COLO829 (cell line): Measurements from ENCODE around the gene LGSN.
"Not testable (repeated sequence)": the region's sequence is repeated elsewhere in the genome, so short reads cannot be mapped to it uniquely, and the experiment has no call there.

Experiments used
- DNase-seq: peaks from one replicate; pipeline ENCODE4 v3.0.0; 2012; ENCODE audit warnings: low spot score

Gene LGSN

GRCh38 chr6:63306420-63306819 lies 13.4 kb downstream of the LGSN start:
- no peak for DNase-seq

GRCh38 chr6:63305277-63305676 lies 14.5 kb downstream of the LGSN start:
- DNase-seq = no peak

- DNase-seq = no peak
Observed at GRCh38 chr6:63303476-63303875, 16.3 kb downstream of the LGSN start.

- no peak for DNase-seq
Observed at GRCh38 chr6:63299667-63300066, 20.1 kb downstream of the LGSN start.

- no peak for DNase-seq
Observed at GRCh38 chr6:63295553-63296194, 24.1 kb downstream of the LGSN start.

- no peak for DNase-seq
Observed at GRCh38 chr6:63290492-63291058, 29.2 kb downstream of the LGSN start.

- no peak for DNase-seq
Observed at GRCh38 chr6:63289269-63289872, 30.4 kb downstream of the LGSN start.

- no peak for DNase-seq
Observed at GRCh38 chr6:63280639-63281180, 39.1 kb downstream of the LGSN start.

GRCh38 chr6:63278916-63279315 lies 40.9 kb downstream of the LGSN start:
- no peak for DNase-seq

- no peak for DNase-seq
Observed at GRCh38 chr6:63275953-63276352, 43.8 kb downstream of the LGSN start.

- not testable (repeated sequence) for DNase-seq
Observed at GRCh38 chr6:63274795-63275430, 44.9 kb downstream of the LGSN start.

GRCh38 chr6:63272397-63272796 lies 47.4 kb downstream of the LGSN start:
- DNase-seq = peak; percentile 45

- no peak for DNase-seq
Observed at GRCh38 chr6:63269470-63269869, 50.3 kb downstream of the LGSN start.

- no peak for DNase-seq
Observed at GRCh38 chr6:63268574-63268973, 51.2 kb downstream of the LGSN start.

- no peak for DNase-seq
Observed at GRCh38 chr6:63267828-63268227, 52.0 kb downstream of the LGSN start.

GRCh38 chr6:63267046-63267445 lies 52.7 kb downstream of the LGSN start:
- DNase-seq = no peak

- DNase-seq = no peak
Observed at GRCh38 chr6:63263444-63263843, 56.3 kb downstream of the LGSN start.

- no peak for DNase-seq
Observed at GRCh38 chr6:63261820-63262219, 58.0 kb downstream of the LGSN start.

GRCh38 chr6:63259153-63259552 lies 60.6 kb downstream of the LGSN start:
- no peak for DNase-seq

- no peak for DNase-seq
Observed at GRCh38 chr6:63249875-63250482, 69.8 kb downstream of the LGSN start.

GRCh38 chr6:63246581-63246980 lies 73.2 kb downstream of the LGSN start:
- DNase-seq = no peak

GRCh38 chr6:63245909-63246308 lies 73.9 kb downstream of the LGSN start:
- no peak for DNase-seq

GRCh38 chr6:63245420-63245819 lies 74.4 kb downstream of the LGSN start:
- no peak for DNase-seq
